ENCODE data around the gene CACNB1.

DNA sequence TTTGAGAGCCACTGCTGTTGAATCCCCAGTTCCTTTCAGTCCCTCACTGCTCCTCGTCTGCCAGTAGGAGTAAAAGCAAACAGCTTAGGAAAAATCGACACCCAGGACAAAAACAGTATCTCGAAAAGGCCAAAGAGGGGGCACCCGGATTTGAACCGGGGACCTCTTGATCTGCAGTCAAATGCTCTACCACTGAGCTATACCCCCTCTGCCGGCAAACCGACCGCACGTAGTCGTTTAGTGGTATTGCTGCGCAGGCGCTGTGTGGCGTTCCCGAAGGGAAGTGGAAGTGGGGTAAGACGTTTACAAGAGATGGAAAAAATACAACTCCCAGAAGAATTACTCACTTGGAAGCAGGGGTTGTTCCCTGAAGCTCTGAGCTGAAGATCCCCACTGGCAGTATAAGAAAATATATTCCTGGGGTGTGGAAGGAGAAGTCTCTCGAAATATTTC lies 43.8 kb downstream of the CACNB1 start:
- TF ChIP-seq, protein P1, sequence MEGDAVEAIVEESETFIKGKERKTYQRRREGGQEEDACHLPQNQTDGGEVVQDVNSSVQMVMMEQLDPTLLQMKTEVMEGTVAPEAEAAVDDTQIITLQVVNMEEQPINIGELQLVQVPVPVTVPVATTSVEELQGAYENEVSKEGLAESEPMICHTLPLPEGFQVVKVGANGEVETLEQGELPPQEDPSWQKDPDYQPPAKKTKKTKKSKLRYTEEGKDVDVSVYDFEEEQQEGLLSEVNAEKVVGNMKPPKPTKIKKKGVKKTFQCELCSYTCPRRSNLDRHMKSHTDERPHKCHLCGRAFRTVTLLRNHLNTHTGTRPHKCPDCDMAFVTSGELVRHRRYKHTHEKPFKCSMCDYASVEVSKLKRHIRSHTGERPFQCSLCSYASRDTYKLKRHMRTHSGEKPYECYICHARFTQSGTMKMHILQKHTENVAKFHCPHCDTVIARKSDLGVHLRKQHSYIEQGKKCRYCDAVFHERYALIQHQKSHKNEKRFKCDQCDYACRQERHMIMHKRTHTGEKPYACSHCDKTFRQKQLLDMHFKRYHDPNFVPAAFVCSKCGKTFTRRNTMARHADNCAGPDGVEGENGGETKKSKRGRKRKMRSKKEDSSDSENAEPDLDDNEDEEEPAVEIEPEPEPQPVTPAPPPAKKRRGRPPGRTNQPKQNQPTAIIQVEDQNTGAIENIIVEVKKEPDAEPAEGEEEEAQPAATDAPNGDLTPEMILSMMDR (IDR thresholded peaks at IDR 0.05): no peak
- TF ChIP-seq POLR2A (IDR thresholded peaks at IDR 0.05): no peak
